Daoy (cell line): Measurements from ENCODE around the gene MYMK. TPM values are rescaled to one million over a fixed set of nuclear protein-coding genes. Genes with fewer than 3 reads are reported as not detected.

Experiments used
- DNase-seq: peaks from one replicate; pipeline ENCODE4 v3.0.0-alpha.2; 2015; ENCODE audit warnings: low read depth
- total RNA-seq: library from RNA; depleted of rRNA; stranded (reverse); fragments of >200 nt; shearing (Covaris generic); gene quantifications from 2 replicates; pipeline ENCODE4 v1.2.3, GENCODE V29; 2014; rRNA removed

MYMK gene
- total RNA-seq, 1 experiment from 2014 or later = not detected

- no peak for DNase-seq
Measured at GRCh38 chr9:133468374-133468773, 56.4 kb downstream of the MYMK start.

- no peak for DNase-seq
Measured at GRCh38 chr9:133467101-133467500, 57.7 kb downstream of the MYMK start.

- DNase-seq = no peak
Measured at GRCh38 chr9:133465984-133466383, 58.8 kb downstream of the MYMK start.

GRCh38 chr9:133464638-133465037, 60.1 kb downstream of the MYMK start:
- no peak for DNase-seq

Other genes starting within 250 kb of the MYMK start
- gene ABO, start 249.8 kb downstream of the MYMK start, total RNA-seq = not detected in 2 replicates
- 33.6 and 52.9 TPM in 2 replicates for gene SURF6, start 188.8 kb downstream of the MYMK start, total RNA-seq
- 22.0 and 28.2 TPM in 2 replicates for gene MED22, start 176.8 kb downstream of the MYMK start, total RNA-seq
- gene RPL7A, start 176.7 kb downstream of the MYMK start, total RNA-seq = 4,321 and 4,992 TPM in 2 replicates
- 46.4 and 57.8 TPM in 2 replicates for gene SURF1, start 168.5 kb downstream of the MYMK start, total RNA-seq
- 56.2 and 82.3 TPM in 2 replicates for gene SURF2, start 168.4 kb downstream of the MYMK start, total RNA-seq
- 477 and 493 TPM in 2 replicates for gene SURF4, start 148.9 kb downstream of the MYMK start, total RNA-seq
- gene STKLD1, start 148.6 kb downstream of the MYMK start, total RNA-seq = 0.17 and 1.6 TPM in 2 replicates
- gene REXO4, start 106.9 kb downstream of the MYMK start, total RNA-seq = 30.4 and 32.8 TPM in 2 replicates
- gene ADAMTS13, start 102.6 kb downstream of the MYMK start, total RNA-seq = 0.27 and 1.3 TPM in 2 replicates
- gene CACFD1, start 65.0 kb downstream of the MYMK start, total RNA-seq = 2.6 and 3.8 TPM in 2 replicates
- 29.2 and 30.9 TPM in 2 replicates for gene SLC2A6, start 45.9 kb downstream of the MYMK start, total RNA-seq
- gene ADAMTSL2, start 9.7 kb upstream of the MYMK start, total RNA-seq = 0.03 TPM in 1 of 2 replicates, not detected in the other
- not detected in 2 replicates for gene FAM163B, start 84.4 kb upstream of the MYMK start, total RNA-seq
- not detected in 2 replicates for gene DBH, start 111.4 kb upstream of the MYMK start, total RNA-seq
- 0.45 and 1.2 TPM in 2 replicates for gene SARDH, start 213.4 kb upstream of the MYMK start, total RNA-seq